GM19043 (cell line): ENCODE results near the gene FOXF1.

Source experiments
- ATAC-seq: cut with Tn5 transposase; IDR thresholded peaks from one replicate; pipeline ENCODE4 v1.9.1; 2021; ENCODE audit warnings: low read depth; ENCODE audit not compliant: unreplicated experiment

Gene FOXF1

GRCh38 chr16:86510465-86511261 lies at the start of gene FOXF1:
Gene FOXF1, plus strand, starts transcription at chr16:86510527. Its CDS starts 43 bp downstream, at chr16:86510570.
- no peak for ATAC-seq

GRCh38 chr16:86461037-86461436 lies 49.3 kb upstream of the FOXF1 start:
- no peak for ATAC-seq

- no peak for ATAC-seq
Measured at GRCh38 chr16:86462334-86463084, 47.8 kb upstream of the FOXF1 start.

- no peak for ATAC-seq
Measured at GRCh38 chr16:86464044-86464443, 46.3 kb upstream of the FOXF1 start.

- ATAC-seq: no peak
Measured at GRCh38 chr16:86465434-86465833, 44.9 kb upstream of the FOXF1 start.

GRCh38 chr16:86466696-86467406 lies 43.5 kb upstream of the FOXF1 start:
- ATAC-seq: no peak

- ATAC-seq: no peak
Measured at GRCh38 chr16:86467490-86467889, 42.8 kb upstream of the FOXF1 start.

- no peak for ATAC-seq
Measured at GRCh38 chr16:86470964-86471363, 39.4 kb upstream of the FOXF1 start.

- no peak for ATAC-seq
Measured at GRCh38 chr16:86471896-86472295, 38.4 kb upstream of the FOXF1 start.

- no peak for ATAC-seq
Measured at GRCh38 chr16:86472366-86472765, 38.0 kb upstream of the FOXF1 start.

- ATAC-seq: no peak
Measured at GRCh38 chr16:86476956-86477534, 33.3 kb upstream of the FOXF1 start.

- ATAC-seq: no peak
Measured at GRCh38 chr16:86477642-86478041, 32.7 kb upstream of the FOXF1 start.

- no peak for ATAC-seq
Measured at GRCh38 chr16:86478779-86479178, 31.5 kb upstream of the FOXF1 start.

GRCh38 chr16:86479419-86479818 lies 30.9 kb upstream of the FOXF1 start:
- ATAC-seq: no peak

GRCh38 chr16:86480444-86480843 lies 29.9 kb upstream of the FOXF1 start:
- ATAC-seq: no peak

GRCh38 chr16:86481607-86482006 lies 28.7 kb upstream of the FOXF1 start:
- no peak for ATAC-seq

- no peak for ATAC-seq
Measured at GRCh38 chr16:86484240-86484639, 26.1 kb upstream of the FOXF1 start.

- ATAC-seq: no peak
Measured at GRCh38 chr16:86485746-86486145, 24.6 kb upstream of the FOXF1 start.

GRCh38 chr16:86490859-86491639 lies 19.3 kb upstream of the FOXF1 start:
- no peak for ATAC-seq

- no peak for ATAC-seq
Measured at GRCh38 chr16:86491640-86492023, 18.7 kb upstream of the FOXF1 start.
